GM21619 (cell line): ENCODE measurements around the gene SUPT16H.
A peak's percentile ranks its signal among the peaks of the same experiment; 100 is the strongest.

Experiments
- ATAC-seq: cut with Tn5 transposase; IDR thresholded peaks from one replicate; pipeline ENCODE4 v1.9.1; 2021; ENCODE audit not compliant: unreplicated experiment

SUPT16H gene

GRCh38 chr14:21369949-21370679 is 13.7 kb downstream of the SUPT16H start:
- no peak for ATAC-seq

- ATAC-seq: no peak
Observed at GRCh38 chr14:21367582-21368144, 16.2 kb downstream of the SUPT16H start.

DNA sequence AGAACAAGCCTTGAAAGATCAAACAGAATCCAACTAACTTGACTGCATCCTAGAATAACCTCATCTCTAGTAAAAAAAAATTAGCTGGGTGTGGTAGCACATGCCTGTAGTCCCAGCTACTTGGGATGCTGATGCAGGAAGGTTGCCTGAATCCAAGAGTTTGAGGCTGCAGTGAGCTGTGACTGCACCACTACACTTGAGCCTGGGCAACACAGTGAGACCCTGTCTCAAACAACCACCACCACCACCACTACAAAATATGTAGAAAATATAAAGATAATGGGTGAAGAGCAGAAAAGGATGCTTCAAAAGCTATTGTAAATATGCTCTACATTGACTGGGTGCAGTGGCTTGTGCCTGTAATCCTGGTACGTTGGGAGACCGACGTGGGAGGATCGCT is 27.3 kb downstream of the SUPT16H start:
- no peak for ATAC-seq

DNA sequence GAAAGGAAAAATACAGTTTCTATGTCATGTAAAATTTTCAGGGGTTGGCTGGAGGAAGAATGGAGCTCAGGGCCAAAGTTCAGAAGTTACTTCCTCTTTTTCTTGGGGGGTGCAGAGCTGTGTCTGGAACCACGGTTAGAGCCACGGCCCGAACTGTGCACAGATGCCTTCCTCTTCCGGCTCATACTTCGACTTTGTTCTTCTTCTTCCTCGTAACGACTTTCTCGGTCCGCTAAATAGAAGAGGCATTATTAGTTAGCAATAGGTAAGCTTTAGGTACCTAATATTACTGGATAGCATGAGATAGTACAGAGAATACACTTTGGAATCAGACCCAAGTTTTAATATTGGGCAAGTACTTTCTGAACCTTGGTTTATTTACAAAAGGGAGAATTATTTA is 31.2 kb downstream of the SUPT16H start:
- ATAC-seq: peak; percentile 51

DNA sequence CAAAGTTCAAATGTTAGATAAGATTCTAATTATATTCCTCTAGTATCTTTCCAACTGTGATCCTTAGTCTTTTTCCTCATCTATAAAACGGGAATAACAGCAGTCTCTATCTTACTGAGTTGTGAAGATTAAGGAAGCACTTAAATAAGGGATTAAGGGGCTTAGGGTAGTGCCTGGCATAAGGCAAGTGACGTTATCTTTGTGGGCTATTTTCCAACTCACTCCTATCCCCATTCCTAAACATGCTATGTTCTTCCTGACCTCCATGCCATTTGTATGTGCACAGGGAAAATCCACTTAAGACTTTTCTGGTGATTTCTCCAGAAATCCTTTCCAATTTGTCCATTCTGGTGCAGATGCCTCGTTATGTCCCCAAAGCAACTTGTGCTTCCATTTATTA is 33.3 kb downstream of the SUPT16H start:
- no peak for ATAC-seq

GRCh38 chr14:21347201-21347600 is 36.6 kb downstream of the SUPT16H start:
- ATAC-seq: no peak

DNA sequence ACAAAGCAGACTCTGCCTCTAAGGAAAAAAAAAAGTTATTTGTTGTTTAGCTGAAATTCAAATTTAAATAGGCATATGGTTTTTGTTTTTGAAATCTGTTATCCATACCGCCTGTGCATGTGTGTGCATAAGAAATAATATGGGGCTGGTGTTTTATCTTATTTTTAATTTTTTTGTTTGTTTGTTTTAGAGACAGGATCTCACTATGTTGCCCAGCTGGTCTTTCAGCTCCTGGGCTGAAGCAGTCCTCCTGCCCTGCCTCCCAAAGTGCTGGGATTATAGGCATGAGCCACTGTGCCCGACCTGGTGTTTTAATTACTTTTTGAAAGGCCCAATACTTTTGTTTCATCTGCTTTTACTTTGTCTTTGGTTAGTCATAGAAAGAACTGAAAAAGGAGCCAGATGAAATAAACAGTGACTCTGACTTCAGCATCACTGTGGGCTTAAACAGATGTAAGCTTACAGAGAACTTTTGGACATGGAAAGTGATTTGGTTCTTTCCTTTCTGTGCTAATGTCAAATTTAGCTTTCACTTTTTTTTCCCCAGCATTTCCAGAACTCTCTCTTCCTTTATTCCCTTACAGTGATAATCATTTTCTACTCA is 37.2 kb downstream of the SUPT16H start:
- no peak for ATAC-seq

GRCh38 chr14:21343035-21343794 is 40.6 kb downstream of the SUPT16H start:
- ATAC-seq: no peak

DNA sequence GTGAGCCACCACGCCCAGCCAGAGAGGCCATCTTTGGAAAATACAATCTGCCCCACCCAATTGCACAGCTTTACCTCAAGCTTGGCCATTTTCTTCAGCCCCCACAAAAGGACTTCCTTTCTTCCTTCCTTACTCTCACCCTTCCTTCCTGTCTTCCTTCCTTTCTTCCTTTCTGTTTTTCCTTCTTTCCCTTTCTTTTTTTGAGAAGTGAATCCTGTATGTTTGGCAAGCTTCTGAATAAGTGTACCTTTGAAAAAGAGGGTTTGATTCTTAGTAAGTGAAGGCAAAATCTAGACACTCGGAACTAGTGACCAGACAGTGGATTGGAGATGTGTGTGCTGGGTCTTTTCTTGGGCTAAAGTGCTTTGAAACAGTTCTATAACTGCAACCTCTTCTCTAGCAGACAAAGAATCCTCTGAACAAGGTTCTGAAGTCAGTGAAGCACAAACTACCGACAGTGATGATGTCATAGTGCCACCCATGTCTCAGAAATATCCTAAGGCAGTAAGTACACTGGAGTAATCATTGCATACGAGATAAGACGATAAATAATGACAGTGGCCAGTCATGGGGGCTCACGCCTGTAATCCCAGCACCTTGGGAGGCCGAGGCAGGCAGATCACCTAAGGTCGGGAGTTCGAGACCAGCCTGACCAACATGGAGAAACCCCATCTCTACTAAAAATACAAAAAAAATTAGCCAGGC is 49.5 kb downstream of the SUPT16H start:
- no peak for ATAC-seq

GRCh38 chr14:21332950-21333349 is 50.9 kb downstream of the SUPT16H start:
- no peak for ATAC-seq

GRCh38 chr14:21326972-21327371 is 56.8 kb downstream of the SUPT16H start:
- ATAC-seq: no peak

DNA sequence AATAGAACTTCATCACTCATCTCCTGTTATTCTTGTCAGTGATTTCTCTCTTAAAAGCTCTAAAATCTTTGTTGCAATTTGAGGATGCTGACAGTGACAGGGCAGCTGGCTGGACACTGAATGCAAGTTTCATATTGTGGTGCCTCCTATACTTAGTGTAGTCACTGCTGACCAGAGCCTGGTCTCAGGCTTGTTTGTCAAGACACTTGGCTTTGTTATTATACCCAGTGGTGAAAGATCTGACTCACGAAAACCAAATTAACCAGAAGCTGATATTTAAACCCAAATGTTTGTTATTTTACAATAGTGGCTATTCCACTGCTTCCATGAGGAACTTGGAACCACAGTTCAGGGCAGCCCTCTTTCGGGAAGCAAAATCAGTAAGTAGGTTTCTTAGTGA is 61.1 kb downstream of the SUPT16H start:
- no peak for ATAC-seq

DNA sequence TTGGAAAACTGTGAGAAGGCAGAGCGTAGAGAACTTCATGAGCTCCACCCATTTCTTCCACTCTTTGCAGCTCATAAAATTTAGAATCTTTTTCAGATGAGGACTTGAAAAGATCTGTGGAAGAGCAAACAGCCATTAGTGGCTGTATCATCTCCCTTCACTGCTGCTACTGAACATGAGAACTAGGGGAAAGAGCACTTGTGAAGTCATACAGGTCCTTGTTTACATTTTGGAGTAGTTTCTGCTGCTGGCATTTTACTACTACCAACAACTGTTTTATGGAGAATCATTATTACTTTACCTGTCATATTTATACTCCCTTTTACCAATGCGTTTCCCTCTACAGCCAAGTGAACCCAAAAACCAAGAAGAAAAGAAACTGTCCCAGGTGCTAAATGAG is 62.9 kb downstream of the SUPT16H start:
- no peak for ATAC-seq

GRCh38 chr14:21317398-21317797 is 66.4 kb downstream of the SUPT16H start:
- ATAC-seq: no peak

DNA sequence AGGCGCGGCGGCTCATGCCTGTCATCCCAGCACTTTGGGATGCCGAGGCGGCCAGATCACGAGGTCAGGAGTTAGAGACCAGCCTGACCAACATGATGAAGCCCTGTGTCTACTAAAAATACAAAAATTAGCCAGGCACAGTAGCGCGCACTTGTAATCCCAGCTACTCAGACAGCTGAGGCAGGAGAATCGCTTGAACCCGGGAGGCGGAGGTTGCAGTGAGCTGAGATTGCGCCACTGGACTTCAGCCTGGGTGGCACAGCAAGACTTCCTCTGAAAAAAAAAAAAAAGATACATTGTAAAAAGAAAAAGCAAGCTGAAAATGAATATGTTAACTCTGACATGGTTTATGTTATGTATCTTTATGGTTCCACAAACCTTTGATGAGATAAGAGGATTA is 70.3 kb downstream of the SUPT16H start:
- no peak for ATAC-seq

GRCh38 chr14:21311614-21312013 is 72.2 kb downstream of the SUPT16H start:
- no peak for ATAC-seq

GRCh38 chr14:21309956-21310355 is 73.9 kb downstream of the SUPT16H start:
- ATAC-seq: no peak

GRCh38 chr14:21309238-21309636 is 74.6 kb downstream of the SUPT16H start:
- no peak for ATAC-seq

GRCh38 chr14:21308479-21309237 is 75.2 kb downstream of the SUPT16H start:
- peak; percentile 86 for ATAC-seq

- ATAC-seq: peak; percentile 24
Observed at GRCh38 chr14:21308132-21308478, 75.7 kb downstream of the SUPT16H start.

DNA sequence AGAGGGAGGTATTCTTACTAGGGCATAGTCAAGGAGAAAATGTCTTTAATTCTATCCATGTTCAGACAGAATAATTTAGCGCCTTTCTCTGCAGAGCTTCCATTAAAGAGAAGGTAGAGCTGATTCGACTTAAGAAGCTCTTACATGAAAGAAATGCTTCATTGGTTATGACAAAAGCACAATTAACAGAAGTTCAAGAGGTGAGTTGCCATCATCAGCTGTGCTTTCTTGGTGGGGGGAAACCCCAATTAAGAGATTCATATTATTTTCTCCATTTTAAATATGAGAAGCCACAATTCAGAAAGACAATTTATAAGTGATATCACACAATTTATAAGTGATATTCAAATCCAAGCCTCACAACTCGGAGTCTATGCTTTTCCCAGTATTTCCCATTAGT is 76.2 kb downstream of the SUPT16H start:
- ATAC-seq: no peak
